K562 (cell line): Measurements from ENCODE around the gene NLRX1. TPM values are rescaled to one million over a fixed set of nuclear protein-coding genes. Genes with fewer than 3 reads are reported as not detected.

ENCODE experiments used
- ATF3 ChIP-seq, 2 experiments: fragments of 450-650 bp in 1 of 2; sonication (generic) in 1 of 2; formaldehyde crosslinking in 1 of 2; IDR thresholded peaks in 1 of 2; conservative IDR thresholded peaks in 1 of 2; 2 replicates each; pipeline versions ENCODE4 v1.6.1 to v1.8.1; 2016 to 2023; ENCODE audit warnings: mild to moderate bottlenecking in 2 of 2, moderate library complexity in 2 of 2, inconsistent platforms in 1 of 2, missing genetic modification reagents in 1 of 2
- BCL6 ChIP-seq: fragments of 250-450 bp; sonication (Bioruptor Pico); IDR thresholded peaks from 2 replicates; pipeline ENCODE4 v1.4.0; 2020
- CBX2 ChIP-seq: fragments of 200-600 bp; sonication (generic); IDR thresholded peaks from one replicate; pipeline ENCODE4 v1.6.1; 2012; ENCODE audit warnings: mild to moderate bottlenecking, low read length, inconsistent platforms; ENCODE audit not compliant: insufficient read depth, poor library complexity, severe bottlenecking
- ELF1 ChIP-seq: fragments of 200-800 bp; sonication (Bioruptor generic); IDR thresholded peaks from 2 replicates; pipeline ENCODE4 v1.6.1; 2016; ENCODE audit warnings: missing genetic modification characterization, missing compliant biosample characterization
- NKRF ChIP-seq: fragments of 450-650 bp; IDR thresholded peaks from 2 replicates; pipeline ENCODE4 v1.6.1; 2016; ENCODE audit warnings: borderline replicate concordance
- SMAD4 ChIP-seq: fragments of 250-450 bp; sonication (Bioruptor Pico); conservative IDR thresholded peaks from 2 replicates; pipeline ENCODE4 v1.8.0; 2021; ENCODE audit warnings: inconsistent platforms, mild to moderate bottlenecking, moderate library complexity
- SMARCB1 ChIP-seq: IDR thresholded peaks from 2 replicates; pipeline ENCODE4 v1.6.1; 2011; ENCODE audit warnings: improper control_type of control experiment, low read depth; ENCODE audit not compliant: insufficient read length
- SPI1 ChIP-seq: IDR thresholded peaks from 2 replicates; pipeline ENCODE4 v1.6.1; 2011; ENCODE audit warnings: low read depth, low read length, control low read depth, borderline replicate concordance
- TAF7 ChIP-seq: fragments of 450-650 bp; IDR thresholded peaks from 2 replicates; pipeline ENCODE4 v1.6.1; 2016; ENCODE audit warnings: missing genetic modification characterization, missing compliant biosample characterization
- ZBTB8A ChIP-seq: fragments of 450-650 bp; IDR thresholded peaks from 2 replicates; pipeline ENCODE4 v1.6.1; 2018; ENCODE audit warnings: mild to moderate bottlenecking, moderate library complexity; ENCODE audit not compliant: partially characterized antibody
- ZFX ChIP-seq: sonication (generic); formaldehyde crosslinking; IDR thresholded peaks from 2 replicates; pipeline ENCODE4 v1.8.0; 2022; ENCODE audit warnings: mild to moderate bottlenecking, missing genetic modification reagents, moderate library complexity
- ZNF232 ChIP-seq: sonication (generic); formaldehyde crosslinking; IDR thresholded peaks from 2 replicates; pipeline ENCODE4 v1.8.0; 2022; ENCODE audit warnings: mild to moderate bottlenecking, missing genetic modification reagents
- ZNF584 ChIP-seq: fragments of 200-800 bp; sonication (Bioruptor generic); IDR thresholded peaks from 2 replicates; pipeline ENCODE4 v1.6.1; 2016; ENCODE audit warnings: low read depth, mild to moderate bottlenecking, missing genetic modification characterization, missing compliant biosample characterization
- ZNF77 ChIP-seq: fragments of 250-450 bp; sonication (Bioruptor Pico); IDR thresholded peaks from 2 replicates; pipeline ENCODE4 v1.5.0; 2020
- polyA plus RNA-seq, 8 experiments: library from polyadenylated mRNA; depleted of rRNA in 4 of 8; stranded (reverse) in 5 of 8; unstranded in 3 of 8; fragments of >200 nt; fragmentation: Nextera tagmentation in 2 of 8; fragmentation: Illumina TruSeq in 1 of 8; extraction: Ambion mirVana in 2 of 8; extraction: Trizol in 1 of 8; gene quantifications; 2 replicates each; pipeline versions ENCODE4 v1.2.1 to v1.2.3, GENCODE V29; 2011 to 2014; ENCODE audit warnings: inconsistent platforms in 1 of 8, missing spikeins in 1 of 8
- total RNA-seq, 7 experiments: library from RNA; depleted of rRNA in 6 of 7; stranded (reverse); fragments of >200 nt in 6 of 7; fragmentation: Illumina TruSeq in 2 of 7; extraction: Trizol in 2 of 7; gene quantifications; 2 replicates each; pipeline versions ENCODE4 v1.2.1 to v1.2.3, GENCODE V29; 2011 to 2021; ENCODE audit warnings: low replicate concordance in 1 of 7
- TF ChIP-seq, protein P1 (sequence below), 2 experiments: fragments of 200-800 bp in 1 of 2; sonication (Bioruptor generic) in 1 of 2; sonication (generic) in 1 of 2; formaldehyde crosslinking in 1 of 2; IDR thresholded peaks in 1 of 2; conservative IDR thresholded peaks in 1 of 2; 2 replicates each; pipeline versions ENCODE4 v1.5.0 to v1.6.1; 2016 to 2020; ENCODE audit warnings: missing compliant biosample characterization in 1 of 2, missing genetic modification characterization in 1 of 2, missing genetic modification reagents in 1 of 2
- TF ChIP-seq, protein P2 (sequence below), 2 experiments: IDR thresholded peaks; 2 replicates each; pipeline ENCODE4 v1.6.1; 2012; ENCODE audit warnings: improper control_type of control experiment in 2 of 2, low read depth in 2 of 2, low read length in 2 of 2, borderline replicate concordance in 1 of 2
- TF ChIP-seq, protein P3 (sequence below): fragments of 450-650 bp; formaldehyde crosslinking; IDR thresholded peaks from 2 replicates; pipeline ENCODE4 v1.4.0; 2022; ENCODE audit warnings: missing genetic modification characterization

Gene NLRX1
- total and polyA plus RNA-seq, 9 of the 15 experiments (the other 6 are each of a cell fraction or from before 2014, with no cell fraction given), result 0.04 to 2.3 (median 0.69) TPM

GRCh38 chr11:119172513-119172912 lies 4.0 kb downstream of the NLRX1 start (continued):
- TF ChIP-seq ATF3 (IDR thresholded peaks at IDR 0.05) (no peak), ATF3 (CRISPR knock-in tag; conservative IDR thresholded peaks at IDR 0.05) (no peak), SMARCB1 (no peak), ZNF584 (CRISPR knock-in tag) (no peak), SPI1 (peak; percentile 84), CBX2 (no peak), ZNF232 (CRISPR knock-in tag) (no peak), ZNF77 (CRISPR knock-in tag) (no peak), NKRF (no peak), ELF1 (no peak), ZFX (CRISPR knock-in tag) (peak; percentile 61), SMAD4 (no peak), BCL6 (CRISPR knock-in tag) (no peak), ZBTB8A (no peak), TAF7 (tag) (no peak)
- TF ChIP-seq, protein P1, sequence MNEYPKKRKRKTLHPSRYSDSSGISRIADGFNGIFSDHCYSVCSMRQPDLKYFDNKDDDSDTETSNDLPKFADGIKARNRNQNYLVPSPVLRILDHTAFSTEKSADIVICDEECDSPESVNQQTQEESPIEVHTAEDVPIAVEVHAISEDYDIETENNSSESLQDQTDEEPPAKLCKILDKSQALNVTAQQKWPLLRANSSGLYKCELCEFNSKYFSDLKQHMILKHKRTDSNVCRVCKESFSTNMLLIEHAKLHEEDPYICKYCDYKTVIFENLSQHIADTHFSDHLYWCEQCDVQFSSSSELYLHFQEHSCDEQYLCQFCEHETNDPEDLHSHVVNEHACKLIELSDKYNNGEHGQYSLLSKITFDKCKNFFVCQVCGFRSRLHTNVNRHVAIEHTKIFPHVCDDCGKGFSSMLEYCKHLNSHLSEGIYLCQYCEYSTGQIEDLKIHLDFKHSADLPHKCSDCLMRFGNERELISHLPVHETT (CRISPR knock-in tag; conservative IDR thresholded peaks at IDR 0.05 in 1 of 2, IDR thresholded peaks at IDR 0.05 in 1 of 2), result no peak
- TF ChIP-seq, protein P2, sequence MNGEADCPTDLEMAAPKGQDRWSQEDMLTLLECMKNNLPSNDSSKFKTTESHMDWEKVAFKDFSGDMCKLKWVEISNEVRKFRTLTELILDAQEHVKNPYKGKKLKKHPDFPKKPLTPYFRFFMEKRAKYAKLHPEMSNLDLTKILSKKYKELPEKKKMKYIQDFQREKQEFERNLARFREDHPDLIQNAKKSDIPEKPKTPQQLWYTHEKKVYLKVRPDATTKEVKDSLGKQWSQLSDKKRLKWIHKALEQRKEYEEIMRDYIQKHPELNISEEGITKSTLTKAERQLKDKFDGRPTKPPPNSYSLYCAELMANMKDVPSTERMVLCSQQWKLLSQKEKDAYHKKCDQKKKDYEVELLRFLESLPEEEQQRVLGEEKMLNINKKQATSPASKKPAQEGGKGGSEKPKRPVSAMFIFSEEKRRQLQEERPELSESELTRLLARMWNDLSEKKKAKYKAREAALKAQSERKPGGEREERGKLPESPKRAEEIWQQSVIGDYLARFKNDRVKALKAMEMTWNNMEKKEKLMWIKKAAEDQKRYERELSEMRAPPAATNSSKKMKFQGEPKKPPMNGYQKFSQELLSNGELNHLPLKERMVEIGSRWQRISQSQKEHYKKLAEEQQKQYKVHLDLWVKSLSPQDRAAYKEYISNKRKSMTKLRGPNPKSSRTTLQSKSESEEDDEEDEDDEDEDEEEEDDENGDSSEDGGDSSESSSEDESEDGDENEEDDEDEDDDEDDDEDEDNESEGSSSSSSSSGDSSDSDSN (IDR thresholded peaks at IDR 0.05; ENCODE audit: borderline replicate concordance in 1 of 2, low read depth in 2 of 2, low read length in 2 of 2), result no peak
- TF ChIP-seq, protein P3, sequence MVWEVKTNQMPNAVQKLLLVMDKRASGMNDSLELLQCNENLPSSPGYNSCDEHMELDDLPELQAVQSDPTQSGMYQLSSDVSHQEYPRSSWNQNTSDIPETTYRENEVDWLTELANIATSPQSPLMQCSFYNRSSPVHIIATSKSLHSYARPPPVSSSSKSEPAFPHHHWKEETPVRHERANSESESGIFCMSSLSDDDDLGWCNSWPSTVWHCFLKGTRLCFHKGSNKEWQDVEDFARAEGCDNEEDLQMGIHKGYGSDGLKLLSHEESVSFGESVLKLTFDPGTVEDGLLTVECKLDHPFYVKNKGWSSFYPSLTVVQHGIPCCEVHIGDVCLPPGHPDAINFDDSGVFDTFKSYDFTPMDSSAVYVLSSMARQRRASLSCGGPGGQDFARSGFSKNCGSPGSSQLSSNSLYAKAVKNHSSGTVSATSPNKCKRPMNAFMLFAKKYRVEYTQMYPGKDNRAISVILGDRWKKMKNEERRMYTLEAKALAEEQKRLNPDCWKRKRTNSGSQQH (CRISPR knock-in tag), result no peak
